Esophagus squamous epithelium (tissue), 5 donors: ENCODE results near the gene GABRB1. TPM values are rescaled to one million over a fixed set of nuclear protein-coding genes. Genes with fewer than 3 reads are reported as not detected.

Experiments
- DNase-seq: peaks from one replicate; lab custom pipeline; 2025; lab: John Stamatoyannopoulos, UW
- H3K27ac ChIP-seq, 4 donors: fragments of 200-600 bp; sonication (generic); one replicate each; pipeline ENCODE4 v1.5.1; 2016 to 2019; ENCODE audit warnings: mild to moderate bottlenecking in 1 of 4
- H3K27me3 ChIP-seq, 4 donors: fragments of 200-600 bp; sonication (generic); 1 replicate in 3 of 4; 2 replicates in 1 of 4; pipeline versions ENCODE4 v1.5.1 to v1.6.0; 2017 to 2021; ENCODE audit warnings: antibody characterized with exemption in 1 of 4
- H3K36me3 ChIP-seq, 3 donors: fragments of 200-600 bp; sonication (generic); one replicate each; pipeline ENCODE4 v1.5.1; 2016 to 2019
- H3K4me1 ChIP-seq, 3 donors: fragments of 200-600 bp; sonication (generic); one replicate each; pipeline ENCODE4 v1.5.1; 2017 to 2019
- H3K4me3 ChIP-seq, 4 donors: fragments of 200-600 bp; sonication (generic); 1 replicate in 3 of 4; 2 replicates in 1 of 4; pipeline ENCODE4 v1.5.1; 2016 to 2019; ENCODE audit warnings: mild to moderate bottlenecking in 2 of 4, moderate library complexity in 1 of 4
- H3K9me3 ChIP-seq, 3 donors: fragments of 200-600 bp; sonication (generic); one replicate each; pipeline ENCODE4 v1.5.1; 2016 to 2019
- POLR2A ChIP-seq, 4 donors: fragments of 450-650 bp; IDR thresholded peaks; one replicate each; pipeline ENCODE4 v1.6.1; 2017; ENCODE audit warnings: antibody characterized with exemption in 4 of 4, mild to moderate bottlenecking in 4 of 4, moderate library complexity in 3 of 4
- WGBS, 2 donors: methylation state at CpG; one replicate each; pipeline ENCODE4 v1.1.5; 2018; 5-methylcytosine and 5-hydroxymethylcytosine counted together
- intact Hi-C: fragments of 100-400 bp; cut with DNase I; formaldehyde crosslinking; loops from one replicate; pipeline ENCODE4 v1.15.0; 2022
- total RNA-seq, 4 donors: library from RNA; depleted of rRNA; stranded (reverse); fragments of >200 nt; gene quantifications; one replicate each; pipeline ENCODE4 v1.1.0, GENCODE V29; 2016
- TF ChIP-seq, protein P1 (sequence below), 6 experiments: fragments of 450-650 bp in 4 of 6; fragments of 200-600 bp in 2 of 6; sonication (generic) in 2 of 6; IDR thresholded peaks; one replicate each; pipeline ENCODE4 v1.5.1; 2016 to 2019; ENCODE audit warnings: antibody characterized with exemption in 6 of 6, mild to moderate bottlenecking in 4 of 6, moderate library complexity in 4 of 6
- donor health status: DM: yes; HTN: yes; CAD: no.

GABRB1 gene
- total RNA-seq, 4 donors from 2014 or later: not detected

DNA sequence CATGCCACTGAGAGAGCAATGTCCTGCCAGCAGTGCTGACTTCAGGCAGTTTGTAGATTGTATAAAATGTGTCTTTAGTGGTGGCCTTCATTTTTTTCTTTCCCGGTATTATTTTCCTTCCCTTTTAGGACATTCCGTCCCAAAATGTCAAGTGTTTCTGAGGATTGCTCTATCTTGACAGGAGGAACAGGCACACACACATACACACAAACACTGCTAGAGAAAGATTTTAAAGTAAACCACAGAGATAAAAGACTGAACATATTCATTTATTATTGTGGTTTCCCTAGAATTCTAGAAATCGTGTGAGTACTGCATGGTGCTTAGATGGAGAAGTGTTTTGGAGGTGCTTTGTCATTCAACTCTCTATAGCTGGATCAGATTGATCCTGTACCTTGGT, 111.9 kb downstream of the GABRB1 start:
- TF ChIP-seq, protein P1, sequence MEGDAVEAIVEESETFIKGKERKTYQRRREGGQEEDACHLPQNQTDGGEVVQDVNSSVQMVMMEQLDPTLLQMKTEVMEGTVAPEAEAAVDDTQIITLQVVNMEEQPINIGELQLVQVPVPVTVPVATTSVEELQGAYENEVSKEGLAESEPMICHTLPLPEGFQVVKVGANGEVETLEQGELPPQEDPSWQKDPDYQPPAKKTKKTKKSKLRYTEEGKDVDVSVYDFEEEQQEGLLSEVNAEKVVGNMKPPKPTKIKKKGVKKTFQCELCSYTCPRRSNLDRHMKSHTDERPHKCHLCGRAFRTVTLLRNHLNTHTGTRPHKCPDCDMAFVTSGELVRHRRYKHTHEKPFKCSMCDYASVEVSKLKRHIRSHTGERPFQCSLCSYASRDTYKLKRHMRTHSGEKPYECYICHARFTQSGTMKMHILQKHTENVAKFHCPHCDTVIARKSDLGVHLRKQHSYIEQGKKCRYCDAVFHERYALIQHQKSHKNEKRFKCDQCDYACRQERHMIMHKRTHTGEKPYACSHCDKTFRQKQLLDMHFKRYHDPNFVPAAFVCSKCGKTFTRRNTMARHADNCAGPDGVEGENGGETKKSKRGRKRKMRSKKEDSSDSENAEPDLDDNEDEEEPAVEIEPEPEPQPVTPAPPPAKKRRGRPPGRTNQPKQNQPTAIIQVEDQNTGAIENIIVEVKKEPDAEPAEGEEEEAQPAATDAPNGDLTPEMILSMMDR (IDR thresholded peaks at IDR 0.05): no peak
- TF ChIP-seq POLR2A (IDR thresholded peaks at IDR 0.05): no peak

DNA sequence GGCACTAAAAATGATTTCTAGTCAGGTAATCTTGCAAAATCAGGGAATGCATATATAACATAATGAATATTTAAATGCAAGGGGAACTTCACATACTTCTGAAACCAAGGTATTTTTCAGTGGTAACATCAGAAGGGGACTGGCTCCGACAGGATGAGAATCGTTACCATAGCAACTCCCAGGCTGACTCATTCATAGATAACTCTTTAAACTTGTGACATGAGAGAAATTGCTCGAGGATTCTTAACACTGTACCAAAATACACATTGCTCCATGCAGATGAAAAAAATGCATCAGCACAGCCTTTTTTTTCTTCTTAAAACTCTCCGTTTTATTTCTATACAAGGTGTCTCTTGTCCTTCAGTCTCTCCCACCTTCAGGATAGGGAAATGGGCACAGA, 114.3 kb downstream of the GABRB1 start:
- DNase-seq: no peak
- H3K4me3 ChIP-seq: no peak overlapping the region
- no peak overlapping the region for H3K27ac ChIP-seq
- intact Hi-C loops: no loop called here
- no peaks in the 10 kb centered on the region for H3K27me3 ChIP-seq
- no peaks in the 10 kb centered on the region for H3K36me3 ChIP-seq
- TF ChIP-seq, protein P1 (IDR thresholded peaks at IDR 0.05): no peak
- no peak for TF ChIP-seq POLR2A (IDR thresholded peaks at IDR 0.05)
- 15 to 26% methylated on average over 4 of the region's 4 CpGs for WGBS, 2 donors
- H3K4me1 ChIP-seq: no peaks in the 10 kb centered on the region
- H3K9me3 ChIP-seq: no peaks in the 10 kb centered on the region

More for the DNA sequence above, 111.9 kb downstream of the GABRB1 start:
- H3K4me1 ChIP-seq: no peaks in the 10 kb centered on the region
- H3K4me3 ChIP-seq: no peak overlapping the region
- 64 to 65% methylated on average over 3 of the region's 3 CpGs for WGBS, 2 donors
- H3K27me3 ChIP-seq: no peaks in the 10 kb centered on the region
- H3K27ac ChIP-seq: no peak overlapping the region
- no peak for DNase-seq
- H3K9me3 ChIP-seq: no peaks in the 10 kb centered on the region
- H3K36me3 ChIP-seq: no peaks in the 10 kb centered on the region
- intact Hi-C loops: no loop called here

DNA sequence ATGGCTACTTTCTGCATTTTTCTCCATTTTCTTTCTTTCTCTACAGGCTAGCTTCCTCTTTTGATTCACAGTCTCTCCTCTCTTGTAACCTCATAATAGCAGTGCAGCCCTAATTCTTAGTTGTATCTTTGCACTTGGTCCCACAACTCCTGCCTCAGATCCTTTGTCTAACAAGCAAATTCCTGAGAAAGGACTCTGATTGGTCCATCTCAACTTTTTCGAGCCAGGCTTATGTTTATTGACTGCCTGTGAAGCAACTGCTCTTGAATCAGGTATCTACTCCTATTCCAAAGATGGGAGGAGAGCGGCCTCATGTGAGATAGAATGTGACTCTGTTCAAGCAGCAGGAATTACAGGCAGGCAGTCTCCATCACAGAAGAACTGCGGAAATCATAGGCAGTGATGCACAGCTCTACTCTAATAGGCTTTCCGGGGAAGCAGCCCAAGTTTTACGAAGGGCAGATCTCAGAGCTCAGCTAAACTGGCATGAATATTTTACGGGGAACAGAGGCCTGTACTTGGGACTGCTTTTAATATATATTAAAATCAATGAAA, 123.5 kb downstream of the GABRB1 start:
- no peak for DNase-seq
- intact Hi-C loops: no loop called here
- Histone ChIP-seq H3K4me1 (no peaks in the 10 kb centered on the region), H3K4me3 (no peak overlapping the region), H3K27ac (no peak overlapping the region), H3K36me3 (no peaks in the 10 kb centered on the region), H3K9me3 (no peaks in the 10 kb centered on the region), H3K27me3 (no peaks in the 10 kb centered on the region)
- no peak for TF ChIP-seq POLR2A (IDR thresholded peaks at IDR 0.05)
- TF ChIP-seq, protein P1 (IDR thresholded peaks at IDR 0.05): no peak
- WGBS, 2 donors: 66 to 80% methylated on average over 4 to 6 of the region's 6 CpGs

DNA sequence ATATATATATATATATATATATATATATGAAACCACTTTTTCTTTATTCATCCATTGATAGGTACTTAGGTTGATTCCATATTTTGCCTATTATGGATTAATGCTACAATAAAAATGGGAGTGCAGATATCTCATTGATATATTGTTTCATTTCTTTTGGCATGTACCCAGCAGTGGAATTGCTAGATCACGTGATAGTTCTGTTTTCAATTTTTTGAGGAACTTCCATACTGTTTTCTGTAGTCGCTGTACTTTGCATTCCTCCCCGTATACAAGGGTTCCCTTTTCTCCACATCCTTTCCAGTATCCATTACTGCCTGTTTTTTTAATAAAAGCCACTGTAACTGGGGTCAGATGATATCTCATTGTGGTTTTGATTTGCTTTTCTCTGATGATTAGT, 124.6 kb downstream of the GABRB1 start:
- intact Hi-C loops: no loop called here
- WGBS, 2 donors: 48 to 68% methylated on average over 3 of the region's 3 CpGs
- no peaks in the 10 kb centered on the region for H3K4me1 ChIP-seq
- no peak for DNase-seq
- no peaks in the 10 kb centered on the region for H3K36me3 ChIP-seq
- no peaks in the 10 kb centered on the region for H3K9me3 ChIP-seq
- TF ChIP-seq, protein P1 (IDR thresholded peaks at IDR 0.05): no peak
- no peak for TF ChIP-seq POLR2A (IDR thresholded peaks at IDR 0.05)
- no peak overlapping the region for H3K4me3 ChIP-seq
- H3K27ac ChIP-seq: no peak overlapping the region
- H3K27me3 ChIP-seq: no peaks in the 10 kb centered on the region

DNA sequence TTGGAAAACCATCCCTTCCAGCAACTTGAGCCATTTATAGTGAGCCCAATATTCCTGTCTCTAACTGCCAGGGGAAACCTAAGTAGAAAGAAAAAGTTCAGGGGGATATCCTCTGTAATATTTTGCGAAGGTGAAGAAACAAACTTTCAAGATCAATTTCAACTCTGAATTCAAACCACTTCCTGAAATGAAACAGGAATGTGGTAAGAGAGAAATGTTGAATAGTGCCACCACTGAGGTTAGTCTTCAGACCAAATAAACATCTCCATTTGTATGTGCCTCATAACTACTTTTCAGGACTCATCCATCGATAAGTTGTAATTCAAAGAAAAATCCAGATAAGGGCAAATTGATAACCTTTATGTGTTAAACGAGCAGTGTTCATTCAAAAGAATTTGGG, 128.7 kb downstream of the GABRB1 start:
- no peak overlapping the region for H3K4me3 ChIP-seq
- no peaks in the 10 kb centered on the region for H3K4me1 ChIP-seq
- H3K27ac ChIP-seq: no peak overlapping the region
- DNase-seq: no peak
- intact Hi-C loops: no loop called here
- H3K27me3 ChIP-seq: no peaks in the 10 kb centered on the region
- no peaks in the 10 kb centered on the region for H3K36me3 ChIP-seq
- no peak for TF ChIP-seq POLR2A (IDR thresholded peaks at IDR 0.05)
- TF ChIP-seq, protein P1 (IDR thresholded peaks at IDR 0.05): no peak
- no peaks in the 10 kb centered on the region for H3K9me3 ChIP-seq
- 61 to 62% methylated on average over 3 of the region's 3 CpGs for WGBS, 2 donors
